AG10803 (cell line): Measurements from ENCODE around the gene CWC25.

ENCODE experiments used
- DNase-seq: peaks from one replicate; pipeline ENCODE4 v3.0.0; 2010; ENCODE audit warnings: low read depth
- H3K4me3 ChIP-seq: 2 replicates; pipeline ENCODE4 v1.5.1; 2011; ENCODE audit warnings: mild to moderate bottlenecking, low read length, control low read depth
- TF ChIP-seq, protein P1 (sequence below): conservative IDR thresholded peaks from 2 replicates; pipeline ENCODE4 v1.5.1; 2011; ENCODE audit warnings: mild to moderate bottlenecking, low read length, control low read depth, inconsistent platforms

The CWC25 gene

DNA sequence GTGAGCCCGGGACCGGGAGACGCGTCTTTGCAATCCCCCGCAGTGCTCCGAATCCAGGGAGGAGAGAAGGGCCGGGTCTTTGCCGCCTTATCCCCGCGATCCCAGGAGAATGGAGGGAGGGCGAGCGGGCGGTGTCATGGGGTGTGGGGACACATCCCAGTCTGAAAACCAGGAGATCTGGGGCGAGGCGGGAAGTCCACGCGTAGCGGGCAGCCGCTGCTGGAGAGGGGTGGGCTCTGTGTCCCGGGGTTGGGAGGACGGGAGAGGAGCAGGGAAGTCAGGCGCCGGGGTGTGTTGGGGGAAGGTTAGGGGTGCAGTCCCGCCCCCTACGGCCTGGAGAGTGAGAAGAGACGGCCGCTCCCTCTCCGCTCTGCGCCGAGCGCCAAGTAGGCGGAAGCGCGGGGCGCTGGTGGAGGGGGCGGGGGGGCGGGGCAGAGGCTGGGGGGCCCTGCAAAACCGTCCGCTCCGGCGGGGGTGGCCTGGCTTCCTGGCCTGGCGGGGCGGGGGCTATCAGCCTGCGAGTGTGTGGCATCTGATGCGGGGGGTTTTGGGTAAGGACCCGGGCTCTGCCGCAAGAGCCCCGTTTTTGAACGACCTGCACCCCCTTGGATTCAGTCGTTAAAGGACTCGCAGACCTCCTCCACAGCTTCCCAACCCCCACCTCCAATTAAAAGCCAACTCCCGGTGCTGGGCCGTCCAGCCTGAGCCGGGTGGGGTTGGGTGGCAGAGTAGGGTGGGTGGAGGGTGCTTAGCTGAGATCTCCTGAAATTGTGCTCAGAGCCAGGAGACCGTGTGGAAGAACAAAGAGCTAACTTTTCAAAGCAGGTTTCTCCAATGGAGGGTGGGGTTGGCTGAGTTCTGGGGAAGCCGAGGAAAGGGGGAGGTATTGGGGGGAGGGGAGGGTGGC lies 45.4 kb upstream of the CWC25 start:
- TF ChIP-seq, protein P1, sequence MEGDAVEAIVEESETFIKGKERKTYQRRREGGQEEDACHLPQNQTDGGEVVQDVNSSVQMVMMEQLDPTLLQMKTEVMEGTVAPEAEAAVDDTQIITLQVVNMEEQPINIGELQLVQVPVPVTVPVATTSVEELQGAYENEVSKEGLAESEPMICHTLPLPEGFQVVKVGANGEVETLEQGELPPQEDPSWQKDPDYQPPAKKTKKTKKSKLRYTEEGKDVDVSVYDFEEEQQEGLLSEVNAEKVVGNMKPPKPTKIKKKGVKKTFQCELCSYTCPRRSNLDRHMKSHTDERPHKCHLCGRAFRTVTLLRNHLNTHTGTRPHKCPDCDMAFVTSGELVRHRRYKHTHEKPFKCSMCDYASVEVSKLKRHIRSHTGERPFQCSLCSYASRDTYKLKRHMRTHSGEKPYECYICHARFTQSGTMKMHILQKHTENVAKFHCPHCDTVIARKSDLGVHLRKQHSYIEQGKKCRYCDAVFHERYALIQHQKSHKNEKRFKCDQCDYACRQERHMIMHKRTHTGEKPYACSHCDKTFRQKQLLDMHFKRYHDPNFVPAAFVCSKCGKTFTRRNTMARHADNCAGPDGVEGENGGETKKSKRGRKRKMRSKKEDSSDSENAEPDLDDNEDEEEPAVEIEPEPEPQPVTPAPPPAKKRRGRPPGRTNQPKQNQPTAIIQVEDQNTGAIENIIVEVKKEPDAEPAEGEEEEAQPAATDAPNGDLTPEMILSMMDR: no peak
- peak; percentile 58 for DNase-seq
- peak overlapping the region; percentile 99 for H3K4me3 ChIP-seq

DNA sequence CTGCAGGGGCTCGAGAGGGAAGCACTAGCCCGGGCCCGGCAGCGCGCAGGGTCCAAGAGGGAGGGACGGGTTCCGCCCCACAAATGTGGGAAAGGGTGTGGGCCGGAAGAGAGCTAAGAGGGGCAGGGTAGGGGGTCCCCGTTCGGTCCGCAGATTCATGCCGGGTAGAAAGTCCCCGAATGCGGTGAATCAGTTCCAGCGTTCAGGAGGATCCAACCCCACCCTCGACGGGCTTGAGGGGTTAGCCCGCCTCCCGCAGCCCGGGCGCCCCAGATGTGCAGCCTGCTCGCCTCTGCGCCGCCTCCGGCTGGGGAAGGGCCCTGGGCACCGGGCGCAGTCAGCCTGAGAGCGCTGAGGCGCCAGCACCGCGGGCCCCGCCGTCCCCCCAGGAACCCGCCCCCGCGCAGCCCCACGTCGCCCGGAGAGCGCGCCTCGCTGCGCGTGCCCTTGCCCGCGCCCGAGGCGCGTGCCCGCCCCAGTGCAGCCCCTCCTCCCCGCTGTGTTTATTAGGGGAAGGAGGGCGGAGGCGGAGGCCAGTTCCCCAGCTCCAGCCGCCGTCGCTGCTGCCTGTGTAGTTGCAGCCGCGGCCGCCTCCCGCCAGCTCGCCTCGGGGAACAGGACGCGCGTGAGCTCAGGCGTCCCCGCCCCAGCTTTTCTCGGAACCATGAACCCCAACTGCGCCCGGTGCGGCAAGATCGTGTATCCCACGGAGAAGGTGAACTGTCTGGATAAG lies 44.6 kb upstream of the CWC25 start, which contains the start of gene LASP1:
TSS of gene LASP1 (plus strand) at position 533 of the 733 bp plus-strand sequence. CDS start at position 665, 132 bp downstream.
- TF ChIP-seq, protein P1: no peak
- H3K4me3 ChIP-seq: peak within 1 kb of the TSS; percentile 99
- peak; percentile 88 for DNase-seq

DNA sequence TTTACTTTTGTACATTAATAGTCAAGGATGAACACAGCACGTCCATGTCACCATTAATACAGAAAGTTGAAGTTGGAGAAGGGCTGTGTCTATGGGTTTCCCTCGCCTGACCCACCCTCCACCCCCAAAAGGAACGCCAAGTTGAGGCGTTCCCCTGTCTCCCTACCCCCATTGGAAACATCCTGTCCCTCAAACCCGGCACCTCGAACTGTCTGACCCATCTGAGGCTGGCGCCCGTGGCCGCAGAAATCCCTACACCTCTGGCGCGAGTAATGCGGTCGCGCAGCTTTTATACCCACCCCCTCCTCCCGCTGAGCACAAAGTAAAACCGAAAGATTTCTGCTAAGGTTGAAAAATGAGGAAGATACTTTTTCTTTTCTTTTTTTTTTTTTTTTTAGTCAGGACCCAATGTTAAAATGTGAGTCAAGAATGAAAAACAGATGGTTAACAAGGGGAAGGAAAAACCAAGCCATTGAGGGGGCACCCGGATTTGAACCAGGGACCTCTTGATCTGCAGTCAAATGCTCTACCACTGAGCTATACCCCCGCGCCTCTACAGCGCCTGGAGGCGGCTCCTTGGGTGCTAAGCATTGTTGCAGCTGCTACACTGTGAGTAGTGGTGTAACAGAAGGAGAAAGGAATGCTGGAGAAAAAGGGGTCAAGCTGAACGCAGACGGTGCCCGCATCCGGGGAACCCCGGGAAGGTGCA lies 43.9 kb upstream of the CWC25 start:
- DNase-seq: peak; percentile 87
- TF ChIP-seq, protein P1: peak; percentile 48
- H3K4me3 ChIP-seq: peak overlapping the region; percentile 82

DNA sequence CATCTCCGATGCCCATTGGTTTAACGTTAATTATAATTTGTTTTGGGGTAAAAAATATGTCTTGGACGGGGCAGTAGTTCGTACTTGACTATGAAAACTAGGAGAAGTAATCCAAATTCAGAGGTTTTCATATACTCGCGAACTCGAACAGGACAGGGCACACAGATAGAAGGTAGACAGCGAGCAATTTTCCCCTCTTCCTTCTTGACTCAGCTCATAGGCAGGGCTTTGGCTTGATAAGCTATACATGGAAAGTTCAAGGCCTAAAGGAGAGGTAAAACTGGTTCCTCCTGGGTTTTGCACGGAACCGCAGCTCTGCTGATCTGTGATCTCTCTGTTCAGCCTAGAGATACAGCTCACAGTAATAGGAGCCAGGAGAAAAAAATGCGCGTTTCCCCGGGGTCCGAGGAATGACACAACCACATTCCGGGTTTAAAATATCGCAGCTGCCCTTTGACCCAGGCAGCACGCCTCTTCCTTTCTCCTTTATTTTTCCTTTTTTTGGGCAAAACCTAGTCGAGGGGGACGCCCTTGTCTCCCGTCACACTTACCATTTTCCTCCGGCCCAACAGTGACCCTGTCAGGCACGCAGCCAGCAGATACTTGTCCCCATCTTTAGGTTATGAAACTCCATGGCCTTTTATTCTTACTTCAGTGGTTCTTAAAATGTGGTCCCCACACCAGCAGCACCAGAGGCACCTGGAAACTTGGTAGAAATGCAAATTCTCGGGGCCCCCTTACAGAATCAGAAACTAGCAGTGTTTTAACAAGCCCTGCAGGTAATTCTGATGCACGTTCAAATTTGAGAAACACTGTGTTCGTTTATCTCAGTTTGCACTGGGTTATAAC lies 43.1 kb upstream of the CWC25 start:
- H3K4me3 ChIP-seq: peak overlapping the region; percentile 82
- peak; percentile 55 for DNase-seq
- TF ChIP-seq, protein P1: no peak

DNA sequence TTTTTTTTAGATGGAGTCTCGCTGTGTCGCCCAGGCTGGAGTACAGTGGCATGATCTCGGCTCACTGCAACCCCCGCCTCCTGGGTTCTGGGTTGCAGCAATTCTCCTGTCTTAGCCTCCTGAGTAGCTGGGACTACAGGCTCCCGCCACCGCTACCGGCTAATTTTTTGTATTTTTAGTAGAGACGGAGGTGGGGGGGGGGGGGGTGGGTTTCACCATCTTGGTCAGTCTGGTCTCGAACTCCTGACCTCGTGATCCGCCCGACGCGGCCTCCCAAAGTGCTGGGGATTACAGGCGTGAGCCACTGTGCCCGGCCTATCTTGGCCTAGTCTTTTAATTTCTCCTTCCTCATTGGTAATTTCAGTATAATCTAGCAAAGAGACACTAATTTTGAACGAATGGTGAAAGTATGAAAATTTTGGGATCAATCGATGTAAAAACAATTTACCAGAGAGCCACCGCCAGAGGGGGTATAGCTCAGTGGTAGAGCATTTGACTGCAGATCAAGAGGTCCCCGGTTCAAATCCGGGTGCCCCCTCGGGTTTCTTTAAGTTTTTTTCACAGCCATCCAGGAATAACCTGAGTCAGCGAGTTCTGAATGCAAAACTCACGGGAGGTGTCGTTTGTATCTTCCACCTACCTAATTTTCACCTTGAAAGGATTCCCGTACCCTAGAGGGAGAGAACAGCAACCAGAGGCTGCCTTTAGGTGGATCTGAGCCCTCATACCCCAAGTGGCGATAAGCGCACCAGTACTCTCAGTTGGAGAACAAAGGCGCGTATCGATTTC lies 42.3 kb upstream of the CWC25 start:
- peak overlapping the region; percentile 82 for H3K4me3 ChIP-seq
- TF ChIP-seq, protein P1: peak; percentile 43
- peak; percentile 68 for DNase-seq
